ENCODE measurements around the gene POM121L2.

Gene POM121L2

GRCh38 chr6:27295301-27296079 is 16.6 kb downstream of the POM121L2 start:
- Histone ChIP-seq H3K27ac (ENCODE audit: insufficient read depth, low read length, poor library complexity, severe bottlenecking) (no peak overlapping the region), H3K36me3 (ENCODE audit: control insufficient read depth, insufficient read depth, low read length) (no peaks in the 10 kb centered on the region), H3K27me3 (replicated peaks; ENCODE audit: control insufficient read depth, insufficient read depth, low read length, poor library complexity, severe bottlenecking) (peaks cover 64% of the 10 kb centered on the region), H3K4me1 (ENCODE audit: control insufficient read depth, insufficient read depth, low read length, poor library complexity, severe bottlenecking) (no peaks in the 10 kb centered on the region), H3K4me3 (ENCODE audit: insufficient read depth, low read depth, low read length, poor library complexity, severe bottlenecking) (no peak overlapping the region), H3K9me3 (ENCODE audit: control insufficient read depth, low read length) (peaks cover 5% of the 10 kb centered on the region)
- no peak for DNase-seq

- peaks cover 71% of the 10 kb centered on the region for H3K27me3 ChIP-seq (replicated peaks; ENCODE audit: control insufficient read depth, insufficient read depth, low read length, poor library complexity, severe bottlenecking)
- no peak for DNase-seq
- no peak overlapping the region for H3K4me3 ChIP-seq (ENCODE audit: insufficient read depth, low read depth, low read length, poor library complexity, severe bottlenecking)
- no peaks in the 10 kb centered on the region for H3K36me3 ChIP-seq (ENCODE audit: control insufficient read depth, insufficient read depth, low read length)
- H3K9me3 ChIP-seq (ENCODE audit: control insufficient read depth, low read length), result peaks cover 5% of the 10 kb centered on the region
- no peaks in the 10 kb centered on the region for H3K4me1 ChIP-seq (ENCODE audit: control insufficient read depth, insufficient read depth, low read length, poor library complexity, severe bottlenecking)
- no peak overlapping the region for H3K27ac ChIP-seq (ENCODE audit: insufficient read depth, low read length, poor library complexity, severe bottlenecking)
Observed at GRCh38 chr6:27294409-27294808, 17.7 kb downstream of the POM121L2 start.

- DNase-seq, result no peak
- H3K27ac ChIP-seq (ENCODE audit: insufficient read depth, low read length, poor library complexity, severe bottlenecking), result no peak overlapping the region
- H3K4me3 ChIP-seq (ENCODE audit: insufficient read depth, low read depth, low read length, poor library complexity, severe bottlenecking), result no peak overlapping the region
- peaks cover 5% of the 10 kb centered on the region for H3K9me3 ChIP-seq (ENCODE audit: control insufficient read depth, low read length)
- no peaks in the 10 kb centered on the region for H3K36me3 ChIP-seq (ENCODE audit: control insufficient read depth, insufficient read depth, low read length)
- H3K4me1 ChIP-seq (ENCODE audit: control insufficient read depth, insufficient read depth, low read length, poor library complexity, severe bottlenecking), result no peaks in the 10 kb centered on the region
- H3K27me3 ChIP-seq (replicated peaks; ENCODE audit: control insufficient read depth, insufficient read depth, low read length, poor library complexity, severe bottlenecking), result peaks cover 79% of the 10 kb centered on the region
Observed at GRCh38 chr6:27293436-27294098, 18.5 kb downstream of the POM121L2 start.

GRCh38 chr6:27290850-27291208 is 21.2 kb downstream of the POM121L2 start:
- DNase-seq, result no peak
- peaks cover 5% of the 10 kb centered on the region for H3K9me3 ChIP-seq (ENCODE audit: control insufficient read depth, low read length)

DNA sequence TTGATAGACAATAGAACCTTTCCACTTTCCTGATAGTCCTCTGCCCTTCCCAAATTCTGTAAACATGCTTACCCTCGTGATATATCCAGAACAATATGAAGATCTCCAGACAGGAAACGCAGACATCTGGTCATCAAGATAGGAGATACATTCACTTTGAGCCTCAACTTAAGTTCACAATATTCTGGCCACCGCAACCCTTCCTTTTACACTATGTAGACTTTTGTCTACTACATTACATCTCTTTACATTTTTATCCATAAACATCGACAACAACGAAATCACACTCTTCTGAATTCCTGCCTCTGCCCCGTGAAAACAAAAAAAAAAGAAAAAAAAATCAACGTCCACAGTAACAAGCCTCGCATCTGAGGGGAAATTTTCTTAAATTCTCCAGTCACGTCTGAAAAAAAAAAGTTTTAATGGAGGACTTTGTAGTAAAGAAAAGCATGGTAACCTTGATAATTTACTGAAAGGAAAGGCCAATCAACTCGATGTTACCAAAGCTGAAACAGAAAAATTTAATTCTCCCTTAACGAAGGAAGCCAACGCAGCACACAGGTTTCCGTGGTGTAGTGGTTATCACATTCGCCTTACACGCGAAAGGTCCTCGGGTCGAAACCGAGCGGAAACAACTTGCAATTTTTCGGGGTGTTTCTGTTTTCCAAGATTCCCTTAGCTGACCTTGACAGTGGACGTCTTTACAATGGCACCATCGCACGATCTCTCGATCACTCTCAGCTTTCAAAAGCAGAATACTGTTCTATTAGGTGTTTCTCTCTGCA is 21.8 kb downstream of the POM121L2 start:
- H3K4me3 ChIP-seq (ENCODE audit: insufficient read depth, low read depth, low read length, poor library complexity, severe bottlenecking), result no peak overlapping the region
- H3K27ac ChIP-seq (ENCODE audit: insufficient read depth, low read length, poor library complexity, severe bottlenecking), result no peak overlapping the region
- H3K36me3 ChIP-seq (ENCODE audit: control insufficient read depth, insufficient read depth, low read length), result no peaks in the 10 kb centered on the region
- H3K4me1 ChIP-seq (ENCODE audit: control insufficient read depth, insufficient read depth, low read length, poor library complexity, severe bottlenecking), result no peaks in the 10 kb centered on the region
- DNase-seq, result no peak
- H3K9me3 ChIP-seq (ENCODE audit: control insufficient read depth, low read length), result peaks cover 5% of the 10 kb centered on the region
- peaks cover 69% of the 10 kb centered on the region for H3K27me3 ChIP-seq (replicated peaks; ENCODE audit: control insufficient read depth, insufficient read depth, low read length, poor library complexity, severe bottlenecking)

More at GRCh38 chr6:27290850-27291208, 21.2 kb downstream of the POM121L2 start:
- Histone ChIP-seq H3K36me3 (ENCODE audit: control insufficient read depth, insufficient read depth, low read length) (no peaks in the 10 kb centered on the region), H3K4me1 (ENCODE audit: control insufficient read depth, insufficient read depth, low read length, poor library complexity, severe bottlenecking) (no peaks in the 10 kb centered on the region), H3K27ac (ENCODE audit: insufficient read depth, low read length, poor library complexity, severe bottlenecking) (no peak overlapping the region), H3K27me3 (replicated peaks; ENCODE audit: control insufficient read depth, insufficient read depth, low read length, poor library complexity, severe bottlenecking) (peaks cover 69% of the 10 kb centered on the region), H3K4me3 (ENCODE audit: insufficient read depth, low read depth, low read length, poor library complexity, severe bottlenecking) (no peak overlapping the region)

DNA sequence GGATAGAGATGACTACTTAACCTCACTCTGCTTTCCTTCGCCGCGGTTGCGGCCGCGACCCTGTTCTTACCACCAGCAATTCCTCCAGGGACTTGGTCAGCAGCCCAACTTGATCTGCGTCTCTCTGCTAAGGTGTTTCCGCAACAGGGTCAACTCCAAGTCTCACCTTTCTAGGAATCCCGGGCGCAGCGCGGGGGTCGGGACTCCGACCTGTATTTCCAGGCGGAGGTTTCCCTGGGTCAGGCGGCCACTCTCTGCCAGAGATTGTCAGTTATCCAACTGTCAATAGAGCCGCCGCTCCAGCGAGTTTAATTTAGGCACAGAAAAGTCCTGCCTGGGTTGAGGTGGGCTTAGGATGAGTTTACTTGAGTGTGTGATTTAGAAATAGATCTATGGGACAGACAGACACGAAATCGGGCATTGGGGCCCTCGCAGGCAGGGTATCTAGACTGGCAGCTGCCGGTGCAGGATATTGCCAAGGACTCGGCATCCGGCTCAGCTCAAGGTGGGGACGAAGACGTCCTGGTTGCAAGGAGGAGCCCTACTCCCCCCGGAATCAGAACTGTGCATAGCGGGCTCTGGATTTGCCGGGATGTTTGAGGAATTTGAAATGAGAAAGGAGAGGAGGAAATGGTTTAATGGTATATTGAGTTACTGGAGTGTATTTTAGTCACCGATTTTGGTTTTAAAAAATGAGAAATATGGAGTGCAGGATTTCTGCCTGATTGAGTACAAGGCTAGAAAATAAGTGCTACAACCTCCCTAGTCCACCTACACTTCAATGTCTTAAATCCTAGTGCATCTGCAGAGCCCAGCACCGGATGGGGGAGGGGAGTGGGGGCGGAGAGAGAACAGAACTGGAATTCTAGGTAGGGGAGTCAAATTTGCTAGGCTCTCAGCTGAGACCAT is 23.7 kb downstream of the POM121L2 start:
- DNase-seq, result no peak
- H3K4me1 ChIP-seq (ENCODE audit: control insufficient read depth, insufficient read depth, low read length, poor library complexity, severe bottlenecking), result no peaks in the 10 kb centered on the region
- no peak overlapping the region for H3K27ac ChIP-seq (ENCODE audit: insufficient read depth, low read length, poor library complexity, severe bottlenecking)
- H3K27me3 ChIP-seq (replicated peaks; ENCODE audit: control insufficient read depth, insufficient read depth, low read length, poor library complexity, severe bottlenecking), result peaks cover 65% of the 10 kb centered on the region
- no peak overlapping the region for H3K4me3 ChIP-seq (ENCODE audit: insufficient read depth, low read depth, low read length, poor library complexity, severe bottlenecking)
- H3K9me3 ChIP-seq (ENCODE audit: control insufficient read depth, low read length), result peaks cover under 1% of the 10 kb centered on the region
- no peaks in the 10 kb centered on the region for H3K36me3 ChIP-seq (ENCODE audit: control insufficient read depth, insufficient read depth, low read length)

DNA sequence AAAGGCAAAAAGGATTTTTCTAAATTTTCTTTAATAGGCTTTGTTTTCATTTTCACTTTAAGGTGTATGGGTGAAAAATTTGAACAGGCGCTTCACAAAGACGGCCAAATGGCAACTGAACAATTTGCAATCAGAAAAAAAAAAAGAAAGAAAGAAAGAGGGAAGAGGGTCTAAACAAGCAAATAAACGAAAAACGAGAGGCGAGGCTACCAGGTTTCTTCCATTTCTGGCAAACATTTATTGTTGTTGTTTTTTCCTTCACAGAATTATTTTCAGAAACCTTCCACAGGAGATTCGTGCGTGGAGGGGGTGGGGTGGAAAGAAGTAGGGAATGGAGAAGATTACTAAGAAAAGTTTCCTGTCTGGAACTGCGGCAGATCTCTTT is 24.3 kb downstream of the POM121L2 start:
- no peak overlapping the region for H3K27ac ChIP-seq (ENCODE audit: insufficient read depth, low read length, poor library complexity, severe bottlenecking)
- H3K27me3 ChIP-seq (replicated peaks; ENCODE audit: control insufficient read depth, insufficient read depth, low read length, poor library complexity, severe bottlenecking), result peaks cover 68% of the 10 kb centered on the region
- H3K9me3 ChIP-seq (ENCODE audit: control insufficient read depth, low read length), result peaks cover 3% of the 10 kb centered on the region
- DNase-seq, result no peak
- no peaks in the 10 kb centered on the region for H3K36me3 ChIP-seq (ENCODE audit: control insufficient read depth, insufficient read depth, low read length)
- H3K4me1 ChIP-seq (ENCODE audit: control insufficient read depth, insufficient read depth, low read length, poor library complexity, severe bottlenecking), result no peaks in the 10 kb centered on the region
- no peak overlapping the region for H3K4me3 ChIP-seq (ENCODE audit: insufficient read depth, low read depth, low read length, poor library complexity, severe bottlenecking)

GRCh38 chr6:27286141-27286540 is 25.9 kb downstream of the POM121L2 start:
- Histone ChIP-seq H3K4me3 (ENCODE audit: insufficient read depth, low read depth, low read length, poor library complexity, severe bottlenecking) (no peak overlapping the region), H3K4me1 (ENCODE audit: control insufficient read depth, insufficient read depth, low read length, poor library complexity, severe bottlenecking) (no peaks in the 10 kb centered on the region), H3K36me3 (ENCODE audit: control insufficient read depth, insufficient read depth, low read length) (no peaks in the 10 kb centered on the region), H3K9me3 (ENCODE audit: control insufficient read depth, low read length) (peaks cover 3% of the 10 kb centered on the region), H3K27me3 (replicated peaks; ENCODE audit: control insufficient read depth, insufficient read depth, low read length, poor library complexity, severe bottlenecking) (peaks cover 73% of the 10 kb centered on the region), H3K27ac (ENCODE audit: insufficient read depth, low read length, poor library complexity, severe bottlenecking) (no peak overlapping the region)
- DNase-seq, result no peak

- Histone ChIP-seq H3K4me1 (ENCODE audit: control insufficient read depth, insufficient read depth, low read length, poor library complexity, severe bottlenecking) (no peaks in the 10 kb centered on the region), H3K36me3 (ENCODE audit: control insufficient read depth, insufficient read depth, low read length) (no peaks in the 10 kb centered on the region), H3K27ac (ENCODE audit: insufficient read depth, low read length, poor library complexity, severe bottlenecking) (no peak overlapping the region), H3K9me3 (ENCODE audit: control insufficient read depth, low read length) (peaks cover 3% of the 10 kb centered on the region), H3K4me3 (ENCODE audit: insufficient read depth, low read depth, low read length, poor library complexity, severe bottlenecking) (no peak overlapping the region), H3K27me3 (replicated peaks; ENCODE audit: control insufficient read depth, insufficient read depth, low read length, poor library complexity, severe bottlenecking) (peaks cover 64% of the 10 kb centered on the region)
- no peak for DNase-seq
Observed at GRCh38 chr6:27283279-27283678, 28.8 kb downstream of the POM121L2 start.
